ENCODE measurements around the gene SCARB1. TPM values are rescaled to one million over a fixed set of nuclear protein-coding genes. Genes with fewer than 3 reads are reported as not detected.

The SCARB1 gene
- total RNA-seq, 1 donor from 2014 or later: 16.9 TPM

DNA sequence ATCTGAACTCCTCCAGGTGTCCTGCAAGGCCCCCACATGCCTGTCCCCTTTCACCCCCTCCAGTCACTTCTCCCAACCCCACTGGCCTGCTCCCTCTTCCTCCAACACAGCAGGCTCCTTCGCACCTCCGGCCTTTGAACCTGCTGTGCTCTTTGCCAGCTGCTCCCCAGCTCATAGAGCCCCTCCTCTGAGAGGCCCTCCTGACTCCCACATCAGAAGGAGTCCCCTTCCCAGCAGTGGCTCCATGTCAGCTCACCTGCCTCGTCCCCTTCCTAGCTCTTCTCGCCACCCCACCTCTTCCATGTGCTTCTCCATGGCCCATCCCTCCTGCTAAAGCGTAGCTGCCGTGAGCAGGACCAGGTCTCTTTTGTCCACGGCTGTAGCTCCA lies 22.1 kb downstream of the SCARB1 start:
- no peak for DNase-seq (ENCODE audit: low spot score)
- H3K36me3 Mint-ChIP-seq (ENCODE audit: low read depth, unreplicated experiment): no peaks in the 10 kb centered on the region

DNA sequence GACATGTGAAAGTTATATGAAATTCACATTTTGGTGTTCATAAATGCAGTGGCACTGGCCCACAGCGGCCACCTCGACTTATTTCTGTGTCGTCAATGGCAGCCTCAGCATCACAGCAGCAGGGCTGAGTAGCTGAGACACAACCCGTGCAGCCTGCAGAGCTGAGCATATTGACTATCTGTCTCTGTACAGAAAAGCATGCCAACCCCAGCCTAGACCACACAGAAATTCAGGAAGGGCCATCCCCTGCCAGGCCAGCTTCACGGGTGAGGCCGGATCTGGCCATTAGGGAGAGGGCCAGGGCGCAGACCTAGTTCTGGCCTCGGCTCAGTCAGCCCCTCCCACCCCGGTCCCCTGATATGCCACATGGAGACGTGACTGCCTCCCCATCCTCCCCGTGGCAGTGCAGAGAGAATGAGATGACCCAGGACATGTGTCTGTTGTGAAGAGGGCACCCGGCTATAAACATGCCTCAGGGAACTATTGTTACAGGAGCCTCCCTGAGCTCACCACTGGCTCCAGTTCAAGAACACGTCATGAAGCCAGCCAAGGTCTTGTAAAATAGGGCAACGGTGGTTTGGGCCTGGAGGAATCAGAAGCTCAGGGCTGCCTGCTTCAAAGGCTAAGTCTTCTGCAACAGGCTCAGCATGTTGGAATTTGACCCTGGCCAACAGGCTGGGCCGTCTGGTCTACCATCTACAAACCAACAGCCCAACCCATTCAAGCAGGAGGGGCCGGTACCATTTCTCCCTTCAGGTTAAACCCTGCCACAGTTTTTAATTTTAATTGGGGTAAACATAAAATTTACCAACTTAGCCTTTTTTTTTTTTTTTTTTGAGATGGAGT lies 25.5 kb downstream of the SCARB1 start:
- Mint-ChIP-seq H3K9me3 (ENCODE audit: unreplicated experiment) (no peaks in the 10 kb centered on the region), H3K4me1 (ENCODE audit: unreplicated experiment) (peaks cover 5% of the 10 kb centered on the region), H3K27ac (ENCODE audit: unreplicated experiment) (no peak overlapping the region), H3K4me3 (ENCODE audit: unreplicated experiment) (no peak overlapping the region), H3K27me3 (ENCODE audit: unreplicated experiment) (peaks cover 6% of the 10 kb centered on the region), H3K36me3 (ENCODE audit: low read depth, unreplicated experiment) (peaks cover 3% of the 10 kb centered on the region)
- DNase-seq (ENCODE audit: low spot score): no peak
- TF ChIP-seq, protein P1, sequence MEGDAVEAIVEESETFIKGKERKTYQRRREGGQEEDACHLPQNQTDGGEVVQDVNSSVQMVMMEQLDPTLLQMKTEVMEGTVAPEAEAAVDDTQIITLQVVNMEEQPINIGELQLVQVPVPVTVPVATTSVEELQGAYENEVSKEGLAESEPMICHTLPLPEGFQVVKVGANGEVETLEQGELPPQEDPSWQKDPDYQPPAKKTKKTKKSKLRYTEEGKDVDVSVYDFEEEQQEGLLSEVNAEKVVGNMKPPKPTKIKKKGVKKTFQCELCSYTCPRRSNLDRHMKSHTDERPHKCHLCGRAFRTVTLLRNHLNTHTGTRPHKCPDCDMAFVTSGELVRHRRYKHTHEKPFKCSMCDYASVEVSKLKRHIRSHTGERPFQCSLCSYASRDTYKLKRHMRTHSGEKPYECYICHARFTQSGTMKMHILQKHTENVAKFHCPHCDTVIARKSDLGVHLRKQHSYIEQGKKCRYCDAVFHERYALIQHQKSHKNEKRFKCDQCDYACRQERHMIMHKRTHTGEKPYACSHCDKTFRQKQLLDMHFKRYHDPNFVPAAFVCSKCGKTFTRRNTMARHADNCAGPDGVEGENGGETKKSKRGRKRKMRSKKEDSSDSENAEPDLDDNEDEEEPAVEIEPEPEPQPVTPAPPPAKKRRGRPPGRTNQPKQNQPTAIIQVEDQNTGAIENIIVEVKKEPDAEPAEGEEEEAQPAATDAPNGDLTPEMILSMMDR (IDR thresholded peaks at IDR 0.05; ENCODE audit: unreplicated experiment): no peak

More for the DNA sequence above, 22.1 kb downstream of the SCARB1 start:
- Mint-ChIP-seq H3K4me3 (ENCODE audit: unreplicated experiment) (no peak overlapping the region), H3K9me3 (ENCODE audit: unreplicated experiment) (no peaks in the 10 kb centered on the region), H3K4me1 (ENCODE audit: unreplicated experiment) (peaks cover 6% of the 10 kb centered on the region), H3K27ac (ENCODE audit: unreplicated experiment) (no peak overlapping the region), H3K27me3 (ENCODE audit: unreplicated experiment) (peaks cover 6% of the 10 kb centered on the region)
- TF ChIP-seq, protein P1 (IDR thresholded peaks at IDR 0.05; ENCODE audit: unreplicated experiment): no peak

GRCh38 chr12:124837249-124837897 lies 26.3 kb downstream of the SCARB1 start:
- Mint-ChIP-seq H3K27me3 (ENCODE audit: unreplicated experiment) (peaks cover 8% of the 10 kb centered on the region), H3K9me3 (ENCODE audit: unreplicated experiment) (no peaks in the 10 kb centered on the region), H3K27ac (ENCODE audit: unreplicated experiment) (peak overlapping the region; percentile 1), H3K4me3 (ENCODE audit: unreplicated experiment) (no peak overlapping the region), H3K36me3 (ENCODE audit: low read depth, unreplicated experiment) (peaks cover 3% of the 10 kb centered on the region), H3K4me1 (ENCODE audit: unreplicated experiment) (peaks cover 6% of the 10 kb centered on the region)
- DNase-seq (ENCODE audit: low spot score): no peak
- TF ChIP-seq, protein P1 (IDR thresholded peaks at IDR 0.05; ENCODE audit: unreplicated experiment): no peak

GRCh38 chr12:124836759-124837158 lies 26.9 kb downstream of the SCARB1 start:
- TF ChIP-seq, protein P1 (IDR thresholded peaks at IDR 0.05; ENCODE audit: unreplicated experiment): no peak
- DNase-seq (ENCODE audit: low spot score): no peak
- Mint-ChIP-seq H3K4me1 (ENCODE audit: unreplicated experiment) (peaks cover 9% of the 10 kb centered on the region), H3K27ac (ENCODE audit: unreplicated experiment) (no peak overlapping the region), H3K27me3 (ENCODE audit: unreplicated experiment) (peaks cover 8% of the 10 kb centered on the region), H3K9me3 (ENCODE audit: unreplicated experiment) (no peaks in the 10 kb centered on the region), H3K4me3 (ENCODE audit: unreplicated experiment) (no peak overlapping the region), H3K36me3 (ENCODE audit: low read depth, unreplicated experiment) (peaks cover 3% of the 10 kb centered on the region)

Measured in endothelial cell (in vitro differentiated cells).